ENCODE data around the gene PDCD2L. TPM values are rescaled to one million over a fixed set of nuclear protein-coding genes. Genes with fewer than 3 reads are reported as not detected.
A peak's percentile ranks its signal among the peaks of the same experiment; 100 is the strongest.

PDCD2L gene
- total and polyA plus RNA-seq, 10 of the 15 experiments (the other 5 are each of a cell fraction or from before 2014, with no cell fraction given), result 7.2 to 41.3 (median 26.9) TPM

GRCh38 chr19:34430738-34431625 lies 26.8 kb downstream of the PDCD2L start:
- FAIRE-seq, result peak; percentile 31

More at GRCh38 chr19:34430738-34431625, 26.8 kb downstream of the PDCD2L start:
- no peaks in the 10 kb centered on the region for H3K9me3 ChIP-seq (replicated peaks; ENCODE audit: control insufficient read depth, insufficient read depth, low read length)
- SMC1A ChIA-PET (ENCODE audit: uncharacterized antibody, unreplicated experiment), result interaction anchor here (0.5 to 1.3 kb wide), 12 partner anchors 9 to 229 kb away, joined by 3 to 6 read pairs (median 3); partner anchors contain the start of gene GPI
- H3K4me1 ChIP-seq (ENCODE audit: control insufficient read depth, insufficient read depth, low read length), result no peaks in the 10 kb centered on the region
- no peak overlapping the region for H2AFZ ChIP-seq (ENCODE audit: control insufficient read depth, low read depth, low read length)
- TF ChIP-seq SMC3 (IDR thresholded peaks at IDR 0.05; ENCODE audit: borderline replicate concordance, low read length) (peak; percentile 32; the same call in 1 of the 2 replicates), SMARCA5 (IDR thresholded peaks at IDR 0.05) (peak; percentile 46; the same call in 1 of the 2 replicates), HDGF (IDR thresholded peaks at IDR 0.05) (0 out of 2 replicates have a peak, but pooled peaks have one; percentile 43), MYB (IDR thresholded peaks at IDR 0.05; ENCODE audit: borderline replicate concordance, low read depth, low read length) (no peak), SP1 (IDR thresholded peaks at IDR 0.05; ENCODE audit: low read depth, low read length) (no peak), CTCF (IDR thresholded peaks at IDR 0.05 in 2 of 3, conservative IDR thresholded peaks at IDR 0.05 in 1 of 3; ENCODE audit: control insufficient read depth in 2 of 3, extremely low read depth in 1 of 3, insufficient read depth in 1 of 3, low read depth in 3 of 3, low read length in 3 of 3) (peak; percentile 81 to 88 (median 86)), JUND (IDR thresholded peaks at IDR 0.05; ENCODE audit: low read depth, low read length) (no peak), POU2F2 (IDR thresholded peaks at IDR 0.05; ENCODE audit: borderline replicate concordance, low read depth, low read length) (0 out of 3 replicates have a peak, but pooled peaks have one; percentile 13), RAD21 (IDR thresholded peaks at IDR 0.05; ENCODE audit: insufficient read depth, low read depth, low read length) (peak; percentile 67), RFX5 (IDR thresholded peaks at IDR 0.05; ENCODE audit: low read depth, low read length) (no peak)
- peak overlapping the region; percentile 86 for H3K4me3 ChIP-seq
- CTCF ChIA-PET, result interaction anchor here (0.6 to 1.7 kb wide), 38 partner anchors 8 to 1108 kb away, joined by 3 to 13 read pairs (median 3); partner anchors contain the start of gene PDCD2L
- intact Hi-C loops (cut with micrococcal nuclease; ENCODE audit: unreplicated experiment) (no loop called here), in situ Hi-C loops (cut with MboI) (no loop called here)
- ATAC-seq (peak; percentile 74), DNase-seq (ENCODE audit: low read depth, low spot score) (no peak)
- H3K36me3 ChIP-seq (ENCODE audit: control insufficient read depth in 2 of 2, insufficient read depth in 2 of 2, low read length in 1 of 2), result peaks cover 2 to 6% of the 10 kb centered on the region in 2 experiments; a peak in 3 of 4 replicates
- no peaks in the 10 kb centered on the region; the same call in 1 of the 2 replicates for H4K20me1 ChIP-seq (ENCODE audit: control insufficient read depth, insufficient read depth)
- POLR2A ChIA-PET, result interaction anchor here (0.7 to 1.4 kb wide), 4 partner anchors 17 to 253 kb away, joined by 3 to 4 read pairs (median 3); no protein-coding TSS in a partner anchor
- 35% methylated on average over 6 of the region's 6 CpGs for WGBS (ENCODE audit: insufficient coverage, insufficient replicate concordance, low lambda C conversion rate, missing lambda C conversion rate)
- H3K4me2 ChIP-seq (ENCODE audit: control insufficient read depth, insufficient read depth), result peak overlapping the region; percentile 36
- no peak overlapping the region; the same call in 1 of the 2 replicates for H3K27ac ChIP-seq (ENCODE audit: control insufficient read depth, insufficient read depth)
- BruUV-seq (replicated peaks), result TSS peak; percentile 51
- no peak overlapping the region for H3K9ac ChIP-seq (ENCODE audit: control insufficient read depth, insufficient read depth, low read length)
- peaks cover 55% of the 10 kb centered on the region for H3K79me2 ChIP-seq (ENCODE audit: control insufficient read depth, insufficient read depth, low read length)
- RAD21 ChIA-PET (ENCODE audit: unreplicated experiment), result interaction anchor here (0.9 to 1.7 kb wide), 7 partner anchors 23 to 76 kb away, joined by 3 to 6 read pairs (median 4); partner anchors contain the start of gene GPI
- no peaks in the 10 kb centered on the region for H3K27me3 ChIP-seq (replicated peaks in 1 of 2; ENCODE audit: control insufficient read depth in 2 of 2, insufficient read depth in 2 of 2, low read length in 1 of 2)
